ENCODE measurements around the gene NELL1.

NELL1 gene

GRCh38 chr11:21350613-21351012 lies 681.2 kb downstream of the NELL1 start:
- no peak overlapping the region for H3K4me3 ChIP-seq (ENCODE audit: low read depth, low read length)
- no peaks in the 10 kb centered on the region for H3K36me3 ChIP-seq (ENCODE audit: insufficient read depth, low read length)
- H2AFZ ChIP-seq (ENCODE audit: low read length, unreplicated experiment) = no peak overlapping the region
- H3K27me3 ChIP-seq (ENCODE audit: insufficient read depth, low read length) = no peaks in the 10 kb centered on the region
- H3K4me1 ChIP-seq (ENCODE audit: control insufficient read depth, insufficient read depth, low read length, unreplicated experiment) = no peaks in the 10 kb centered on the region
- no peaks in the 10 kb centered on the region for H3K79me2 ChIP-seq (ENCODE audit: control insufficient read depth, insufficient read depth, low read length, unreplicated experiment)
- H3K27ac ChIP-seq (ENCODE audit: low read depth, low read length) = no peak overlapping the region

DNA sequence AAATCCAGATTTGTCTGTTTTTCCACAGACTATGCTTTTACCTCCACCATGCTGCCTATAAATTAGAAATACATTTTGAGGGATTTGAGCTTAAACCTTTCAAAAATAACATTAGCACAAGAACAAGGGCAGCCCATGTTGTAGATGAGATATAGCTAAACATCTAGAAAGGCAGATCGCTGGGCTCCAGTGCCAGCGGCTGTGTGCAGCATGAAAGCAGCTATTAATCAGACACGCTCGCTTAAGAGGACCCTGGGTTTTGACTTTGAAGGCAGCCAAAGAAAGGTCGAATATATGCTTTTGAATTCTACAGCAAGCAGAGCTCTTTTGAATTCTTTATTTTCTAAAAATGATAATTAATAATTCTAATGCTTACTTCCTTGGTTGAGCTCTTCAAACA lies 684.0 kb downstream of the NELL1 start:
- Histone ChIP-seq H3K4me1 (ENCODE audit: control insufficient read depth, insufficient read depth, low read length, unreplicated experiment) (no peaks in the 10 kb centered on the region), H3K27me3 (ENCODE audit: insufficient read depth, low read length) (no peaks in the 10 kb centered on the region), H3K79me2 (ENCODE audit: control insufficient read depth, insufficient read depth, low read length, unreplicated experiment) (no peaks in the 10 kb centered on the region), H2AFZ (ENCODE audit: low read length, unreplicated experiment) (no peak overlapping the region), H3K27ac (ENCODE audit: low read depth, low read length) (no peak overlapping the region), H3K4me3 (ENCODE audit: low read depth, low read length) (no peak overlapping the region), H3K36me3 (ENCODE audit: insufficient read depth, low read length) (no peaks in the 10 kb centered on the region)

DNA sequence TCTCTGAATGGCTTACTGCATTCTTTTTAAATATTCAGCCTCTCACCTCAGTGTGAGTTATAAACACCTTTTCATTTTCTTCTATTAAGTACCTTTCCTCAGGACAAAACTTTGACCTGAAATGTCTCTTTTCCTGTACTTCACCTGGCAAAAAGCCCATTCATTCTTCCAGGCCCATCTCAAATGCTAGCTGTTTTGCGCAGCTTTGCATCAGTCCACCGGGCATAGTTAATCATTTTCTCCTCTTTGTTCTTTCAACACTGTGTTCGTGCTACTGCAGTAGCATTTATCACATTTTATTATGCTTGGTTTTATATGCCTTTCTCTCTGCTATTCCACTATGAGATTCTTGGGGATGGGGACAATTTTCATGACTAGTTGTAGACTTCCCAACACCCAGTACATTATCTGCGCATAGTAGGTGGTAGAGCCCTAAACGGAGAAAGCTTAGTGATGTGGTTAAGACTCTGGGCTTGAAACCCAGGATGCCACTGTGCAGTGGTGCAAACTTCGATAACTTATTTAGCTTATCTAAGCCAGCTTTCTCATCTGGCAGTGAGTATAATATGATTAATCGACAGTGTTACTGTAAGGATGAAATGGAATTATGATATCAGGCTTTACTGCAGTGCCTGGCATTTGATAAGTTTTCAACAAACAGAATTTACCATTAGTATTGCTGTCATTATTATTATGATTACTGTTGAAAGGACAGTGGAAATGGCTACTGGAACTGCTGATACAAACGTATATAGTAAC lies 695.7 kb downstream of the NELL1 start:
- H3K27me3 ChIP-seq (ENCODE audit: insufficient read depth, low read length) = no peaks in the 10 kb centered on the region
- no peak overlapping the region for H2AFZ ChIP-seq (ENCODE audit: low read length, unreplicated experiment)
- no peak overlapping the region for H3K4me3 ChIP-seq (ENCODE audit: low read depth, low read length)
- no peaks in the 10 kb centered on the region for H3K79me2 ChIP-seq (ENCODE audit: control insufficient read depth, insufficient read depth, low read length, unreplicated experiment)
- H3K36me3 ChIP-seq (ENCODE audit: insufficient read depth, low read length) = no peaks in the 10 kb centered on the region
- H3K4me1 ChIP-seq (ENCODE audit: control insufficient read depth, insufficient read depth, low read length, unreplicated experiment) = no peaks in the 10 kb centered on the region
- no peak overlapping the region for H3K27ac ChIP-seq (ENCODE audit: low read depth, low read length)

DNA sequence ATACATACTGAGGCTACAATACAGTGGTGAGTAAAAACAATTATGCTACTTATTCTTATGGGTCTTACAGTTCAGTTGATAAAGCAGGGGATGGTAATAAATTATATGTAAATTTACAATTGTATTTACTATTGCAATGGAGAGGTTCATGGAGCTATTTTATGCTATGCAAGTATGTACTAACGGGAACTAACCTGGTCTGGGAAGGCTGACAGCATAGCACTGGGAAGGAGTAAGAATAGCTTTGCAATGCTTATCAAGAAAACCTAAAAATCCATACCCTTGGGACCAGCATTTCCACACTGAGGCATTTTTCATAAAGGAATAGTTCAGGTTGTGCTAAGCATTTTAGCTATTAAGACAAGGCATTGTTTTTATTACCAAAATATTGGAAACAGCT lies 700.6 kb downstream of the NELL1 start:
- Histone ChIP-seq H3K36me3 (ENCODE audit: insufficient read depth, low read length) (no peaks in the 10 kb centered on the region), H2AFZ (ENCODE audit: low read length, unreplicated experiment) (no peak overlapping the region), H3K27me3 (ENCODE audit: insufficient read depth, low read length) (no peaks in the 10 kb centered on the region), H3K79me2 (ENCODE audit: control insufficient read depth, insufficient read depth, low read length, unreplicated experiment) (no peaks in the 10 kb centered on the region), H3K4me3 (ENCODE audit: low read depth, low read length) (no peak overlapping the region), H3K4me1 (ENCODE audit: control insufficient read depth, insufficient read depth, low read length, unreplicated experiment) (no peaks in the 10 kb centered on the region), H3K27ac (ENCODE audit: low read depth, low read length) (no peak overlapping the region)

DNA sequence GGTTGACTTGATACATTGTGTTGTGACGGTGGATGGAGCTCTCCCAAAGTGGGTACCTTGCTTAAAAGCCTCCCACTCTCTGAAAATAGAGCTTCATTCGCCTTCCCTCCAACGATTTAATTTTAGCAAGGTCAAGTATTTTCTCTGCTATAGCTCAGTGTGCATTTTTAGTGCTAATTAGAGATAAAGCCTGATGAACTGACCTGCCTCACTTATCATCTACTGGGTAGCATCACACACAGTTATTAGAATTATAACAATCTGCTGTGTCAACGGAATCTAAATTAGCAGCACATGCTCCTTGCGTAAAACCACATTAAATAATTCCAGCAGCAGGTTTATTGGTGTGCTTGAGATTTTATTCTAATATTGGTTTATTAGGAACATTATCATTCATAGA lies 701.7 kb downstream of the NELL1 start:
- H3K4me1 ChIP-seq (ENCODE audit: control insufficient read depth, insufficient read depth, low read length, unreplicated experiment) = no peaks in the 10 kb centered on the region
- H3K4me3 ChIP-seq (ENCODE audit: low read depth, low read length) = no peak overlapping the region
- no peaks in the 10 kb centered on the region for H3K27me3 ChIP-seq (ENCODE audit: insufficient read depth, low read length)
- H3K36me3 ChIP-seq (ENCODE audit: insufficient read depth, low read length) = no peaks in the 10 kb centered on the region
- H3K27ac ChIP-seq (ENCODE audit: low read depth, low read length) = no peak overlapping the region
- H3K79me2 ChIP-seq (ENCODE audit: control insufficient read depth, insufficient read depth, low read length, unreplicated experiment) = no peaks in the 10 kb centered on the region
- no peak overlapping the region for H2AFZ ChIP-seq (ENCODE audit: low read length, unreplicated experiment)

DNA sequence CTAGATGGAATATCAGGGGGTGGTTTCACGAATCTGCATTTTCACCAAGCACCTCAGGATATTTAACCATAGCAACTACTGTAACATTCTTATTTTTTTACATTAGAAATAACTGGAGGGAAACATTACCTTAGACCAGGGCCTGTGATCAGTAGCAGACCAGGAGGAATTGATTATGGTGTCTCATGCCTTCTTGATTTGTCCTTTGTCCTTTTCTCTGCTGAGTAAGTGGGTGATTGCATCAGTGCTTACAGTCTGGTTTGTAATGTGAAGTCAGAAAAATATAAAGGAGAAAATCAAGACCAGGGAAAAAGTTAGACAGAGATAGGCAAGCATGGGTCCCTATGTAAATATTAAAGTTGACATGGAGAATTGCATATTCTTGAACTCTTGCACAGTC lies 703.3 kb downstream of the NELL1 start:
- Histone ChIP-seq H3K4me1 (ENCODE audit: control insufficient read depth, insufficient read depth, low read length, unreplicated experiment) (no peaks in the 10 kb centered on the region), H3K4me3 (ENCODE audit: low read depth, low read length) (no peak overlapping the region), H3K79me2 (ENCODE audit: control insufficient read depth, insufficient read depth, low read length, unreplicated experiment) (no peaks in the 10 kb centered on the region), H3K27ac (ENCODE audit: low read depth, low read length) (no peak overlapping the region), H3K36me3 (ENCODE audit: insufficient read depth, low read length) (no peaks in the 10 kb centered on the region), H2AFZ (ENCODE audit: low read length, unreplicated experiment) (no peak overlapping the region), H3K27me3 (ENCODE audit: insufficient read depth, low read length) (no peaks in the 10 kb centered on the region)

GRCh38 chr11:21374376-21374775 lies 705.0 kb downstream of the NELL1 start:
- H3K4me3 ChIP-seq (ENCODE audit: low read depth, low read length) = no peak overlapping the region
- no peaks in the 10 kb centered on the region for H3K36me3 ChIP-seq (ENCODE audit: insufficient read depth, low read length)
- H3K79me2 ChIP-seq (ENCODE audit: control insufficient read depth, insufficient read depth, low read length, unreplicated experiment) = no peaks in the 10 kb centered on the region
- no peak overlapping the region for H2AFZ ChIP-seq (ENCODE audit: low read length, unreplicated experiment)
- H3K27me3 ChIP-seq (ENCODE audit: insufficient read depth, low read length) = no peaks in the 10 kb centered on the region
- H3K27ac ChIP-seq (ENCODE audit: low read depth, low read length) = no peak overlapping the region
- H3K4me1 ChIP-seq (ENCODE audit: control insufficient read depth, insufficient read depth, low read length, unreplicated experiment) = no peaks in the 10 kb centered on the region

GRCh38 chr11:21385669-21386440 lies 716.5 kb downstream of the NELL1 start:
- H3K27ac ChIP-seq (ENCODE audit: low read depth, low read length) = no peak overlapping the region
- H3K36me3 ChIP-seq (ENCODE audit: insufficient read depth, low read length) = no peaks in the 10 kb centered on the region
- H2AFZ ChIP-seq (ENCODE audit: low read length, unreplicated experiment) = no peak overlapping the region
- no peaks in the 10 kb centered on the region for H3K79me2 ChIP-seq (ENCODE audit: control insufficient read depth, insufficient read depth, low read length, unreplicated experiment)
- H3K4me3 ChIP-seq (ENCODE audit: low read depth, low read length) = no peak overlapping the region
- H3K27me3 ChIP-seq (ENCODE audit: insufficient read depth, low read length) = no peaks in the 10 kb centered on the region
- no peaks in the 10 kb centered on the region for H3K4me1 ChIP-seq (ENCODE audit: control insufficient read depth, insufficient read depth, low read length, unreplicated experiment)

DNA sequence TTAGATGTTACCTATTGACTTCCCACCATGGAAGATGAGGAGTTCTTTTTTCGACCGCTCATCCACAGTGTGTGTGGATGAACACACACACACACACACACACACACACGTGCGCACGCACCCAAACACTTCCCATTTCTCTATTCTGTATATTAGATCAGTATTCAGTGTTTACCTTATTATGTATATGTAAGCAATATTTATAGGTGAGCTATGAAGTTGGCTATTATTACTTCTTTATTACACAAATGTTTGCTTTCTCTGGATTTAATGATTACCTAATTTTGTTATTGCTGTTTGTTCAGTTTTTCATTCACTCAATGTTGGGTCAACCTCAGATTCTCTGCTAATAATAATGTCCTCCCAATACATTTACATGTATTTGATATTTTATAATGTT lies 721.0 kb downstream of the NELL1 start:
- Histone ChIP-seq H2AFZ (ENCODE audit: low read length, unreplicated experiment) (no peak overlapping the region), H3K4me1 (ENCODE audit: control insufficient read depth, insufficient read depth, low read length, unreplicated experiment) (no peaks in the 10 kb centered on the region), H3K79me2 (ENCODE audit: control insufficient read depth, insufficient read depth, low read length, unreplicated experiment) (no peaks in the 10 kb centered on the region), H3K27ac (ENCODE audit: low read depth, low read length) (no peak overlapping the region), H3K27me3 (ENCODE audit: insufficient read depth, low read length) (no peaks in the 10 kb centered on the region), H3K36me3 (ENCODE audit: insufficient read depth, low read length) (no peaks in the 10 kb centered on the region), H3K4me3 (ENCODE audit: low read depth, low read length) (no peak overlapping the region)

- Histone ChIP-seq H3K4me1 (ENCODE audit: control insufficient read depth, insufficient read depth, low read length, unreplicated experiment) (no peaks in the 10 kb centered on the region), H2AFZ (ENCODE audit: low read length, unreplicated experiment) (no peak overlapping the region), H3K79me2 (ENCODE audit: control insufficient read depth, insufficient read depth, low read length, unreplicated experiment) (no peaks in the 10 kb centered on the region), H3K4me3 (ENCODE audit: low read depth, low read length) (no peak overlapping the region), H3K27me3 (ENCODE audit: insufficient read depth, low read length) (no peaks in the 10 kb centered on the region), H3K27ac (ENCODE audit: low read depth, low read length) (no peak overlapping the region), H3K36me3 (ENCODE audit: insufficient read depth, low read length) (no peaks in the 10 kb centered on the region)
Measured at GRCh38 chr11:21396342-21397008, 727.1 kb downstream of the NELL1 start.

Measured in ACC112 (cell line).